OCI-LY3 (cell line): ENCODE results near the gene TUBA8.

Experiments
- H2AFZ ChIP-seq: fragments of 200-600, 300-600 bp; shearing (Covaris generic); 2 replicates; pipeline ENCODE4 v1.6.0; 2014; ENCODE audit warnings: antibody characterized with exemption, low read depth, low read length
- H3K27ac ChIP-seq: fragments of 200-600, 300-600 bp; sonication (generic); 2 replicates; pipeline ENCODE4 v1.5.1; 2014; ENCODE audit warnings: mild to moderate bottlenecking, low read length, moderate library complexity, mixed read lengths
- H3K27me3 ChIP-seq: fragments of 200-600, 300-600 bp; sonication (generic); 2 replicates; pipeline ENCODE4 v1.6.1; 2014; ENCODE audit warnings: low read depth, low read length, mixed read lengths
- H3K36me3 ChIP-seq: fragments of 200-600, 300-600 bp; sonication (generic); replicated peaks from 2 replicates; pipeline ENCODE3; 2014; ENCODE audit warnings: low read depth, low read length, mixed read lengths
- H3K4me1 ChIP-seq: fragments of 300-600, 200-600 bp; sonication (generic); 2 replicates; pipeline ENCODE4 v1.6.1; 2014; ENCODE audit warnings: low read length, mixed read lengths
- H3K4me2 ChIP-seq: fragments of 200-600, 300-600 bp; sonication (generic); 2 replicates; pipeline ENCODE4 v1.6.1; 2014; ENCODE audit warnings: low read length, mixed read lengths
- H3K4me3 ChIP-seq: fragments of 300-600, 200-600 bp; sonication (generic); 2 replicates; pipeline ENCODE4 v1.5.1; 2014; ENCODE audit warnings: antibody characterized with exemption, mild to moderate bottlenecking, low read length, moderate library complexity
- H3K79me2 ChIP-seq: fragments of 300-600, 200-600 bp; shearing (Covaris generic); 2 replicates; pipeline ENCODE4 v1.6.1; 2014; ENCODE audit warnings: mild to moderate bottlenecking, low read length, mixed read lengths
- H3K9ac ChIP-seq: fragments of 300-600, 200-600 bp; shearing (Covaris generic); 2 replicates; pipeline ENCODE4 v1.6.0; 2014; ENCODE audit warnings: mild to moderate bottlenecking, low read length, moderate library complexity
- H3K9me3 ChIP-seq: fragments of 200-600, 300-600 bp; shearing (Covaris generic); 2 replicates; pipeline ENCODE4 v1.6.1; 2014; ENCODE audit warnings: low read length, mixed read lengths; ENCODE audit not compliant: insufficient read depth
- H4K20me1 ChIP-seq: fragments of 200-600, 300-600 bp; sonication (generic); 2 replicates; pipeline ENCODE4 v1.6.1; 2016; ENCODE audit warnings: low read length, mixed read lengths; ENCODE audit not compliant: insufficient read depth
- EZH2phosphoT487 ChIP-seq: fragments of 200-600 bp; shearing (Covaris generic); IDR thresholded peaks from 2 replicates; pipeline ENCODE4 v1.6.1; 2018; ENCODE audit warnings: antibody characterized with exemption, mixed run types, low read depth
- TF ChIP-seq, protein P1 (sequence below): fragments of 200-600, 300-600 bp; sonication (generic); IDR thresholded peaks from 2 replicates; pipeline ENCODE4 v1.5.1; 2014; ENCODE audit warnings: antibody characterized with exemption, low read length, low read depth

The TUBA8 gene

GRCh38 chr22:18108187-18108586 lies 2.4 kb upstream of the TUBA8 start:
- Histone ChIP-seq H3K27me3 (0 out of 2 replicates have a peak, but pooled peaks cover 7% of the 10 kb centered on the region), H3K36me3 (peaks cover 27% of the 10 kb centered on the region), H3K4me1 (peaks cover 19% of the 10 kb centered on the region), H4K20me1 (no peaks in the 10 kb centered on the region), H3K9ac (no peak overlapping the region), H3K4me3 (no peak overlapping the region), H3K9me3 (peaks cover 29% of the 10 kb centered on the region), H3K4me2 (no peak overlapping the region), H3K79me2 (no peaks in the 10 kb centered on the region), H3K27ac (no peak overlapping the region), H2AFZ (no peak overlapping the region)
- TF ChIP-seq, protein P1, sequence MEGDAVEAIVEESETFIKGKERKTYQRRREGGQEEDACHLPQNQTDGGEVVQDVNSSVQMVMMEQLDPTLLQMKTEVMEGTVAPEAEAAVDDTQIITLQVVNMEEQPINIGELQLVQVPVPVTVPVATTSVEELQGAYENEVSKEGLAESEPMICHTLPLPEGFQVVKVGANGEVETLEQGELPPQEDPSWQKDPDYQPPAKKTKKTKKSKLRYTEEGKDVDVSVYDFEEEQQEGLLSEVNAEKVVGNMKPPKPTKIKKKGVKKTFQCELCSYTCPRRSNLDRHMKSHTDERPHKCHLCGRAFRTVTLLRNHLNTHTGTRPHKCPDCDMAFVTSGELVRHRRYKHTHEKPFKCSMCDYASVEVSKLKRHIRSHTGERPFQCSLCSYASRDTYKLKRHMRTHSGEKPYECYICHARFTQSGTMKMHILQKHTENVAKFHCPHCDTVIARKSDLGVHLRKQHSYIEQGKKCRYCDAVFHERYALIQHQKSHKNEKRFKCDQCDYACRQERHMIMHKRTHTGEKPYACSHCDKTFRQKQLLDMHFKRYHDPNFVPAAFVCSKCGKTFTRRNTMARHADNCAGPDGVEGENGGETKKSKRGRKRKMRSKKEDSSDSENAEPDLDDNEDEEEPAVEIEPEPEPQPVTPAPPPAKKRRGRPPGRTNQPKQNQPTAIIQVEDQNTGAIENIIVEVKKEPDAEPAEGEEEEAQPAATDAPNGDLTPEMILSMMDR, result no peak
- TF ChIP-seq EZH2phosphoT487, result no peak

GRCh38 chr22:18109410-18110193 lies 1.0 kb upstream of the TUBA8 start:
- Histone ChIP-seq H3K79me2 (no peaks in the 10 kb centered on the region), H3K4me1 (peaks cover 5% of the 10 kb centered on the region), H2AFZ (no peak overlapping the region), H3K27me3 (0 out of 2 replicates have a peak, but pooled peaks cover 7% of the 10 kb centered on the region), H3K4me2 (no peak overlapping the region), H3K4me3 (no peak overlapping the region), H4K20me1 (no peaks in the 10 kb centered on the region), H3K9ac (no peak overlapping the region), H3K27ac (no peak overlapping the region), H3K36me3 (peaks cover 20% of the 10 kb centered on the region), H3K9me3 (peaks cover 26% of the 10 kb centered on the region)
- TF ChIP-seq EZH2phosphoT487, result no peak
- TF ChIP-seq, protein P1, result no peak

DNA sequence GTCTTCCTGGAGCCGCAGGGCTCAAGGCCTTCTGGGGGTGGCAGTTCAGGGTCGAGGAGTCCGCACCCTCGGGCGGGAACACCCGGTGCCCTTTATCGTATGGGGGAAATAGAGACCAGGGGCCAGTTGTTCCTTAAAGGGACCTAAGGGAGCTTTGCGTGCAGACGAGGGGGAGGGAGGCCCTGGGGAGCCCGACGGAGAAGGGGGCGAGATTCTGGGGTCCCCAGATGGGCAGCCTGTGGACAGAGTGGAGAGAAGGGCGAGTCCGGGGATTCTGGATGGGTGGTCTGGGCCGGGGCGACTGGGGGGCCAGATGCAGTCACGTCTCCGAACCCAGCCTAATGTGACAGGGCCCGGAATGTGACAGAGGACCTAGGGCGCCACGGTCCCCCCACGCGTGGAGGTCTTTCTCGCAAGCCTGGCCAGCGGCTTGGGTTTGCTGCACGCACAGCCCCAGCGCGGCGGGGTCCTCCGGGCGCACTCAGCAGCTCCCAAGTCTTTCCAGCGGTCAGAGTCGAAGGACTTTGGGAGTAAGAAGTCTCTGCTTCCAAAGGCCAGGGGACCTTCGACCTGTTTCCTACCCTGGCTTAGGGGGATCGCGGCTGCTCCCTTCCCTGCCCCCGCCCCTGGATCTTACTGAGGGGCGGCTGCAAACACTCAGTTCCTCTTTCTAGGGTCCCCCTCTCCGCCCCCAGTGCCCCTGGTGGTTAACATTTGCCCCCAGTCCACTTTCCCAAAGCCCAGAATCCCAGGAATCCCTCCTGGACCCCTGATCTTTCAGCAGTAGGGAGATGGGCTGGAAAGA lies 547 bp downstream of the TUBA8 start:
- Histone ChIP-seq H3K9me3 (peaks cover 12% of the 10 kb centered on the region; the same call in 1 of the 2 replicates), H3K4me1 (no peaks in the 10 kb centered on the region), H3K27ac (no peak overlapping the region), H3K4me2 (no peak overlapping the region), H3K79me2 (no peaks in the 10 kb centered on the region), H3K27me3 (0 out of 2 replicates have a peak, but pooled peaks cover 7% of the 10 kb centered on the region), H3K4me3 (no peak overlapping the region), H3K36me3 (peaks cover 8% of the 10 kb centered on the region), H4K20me1 (no peaks in the 10 kb centered on the region), H3K9ac (no peak overlapping the region), H2AFZ (no peak overlapping the region)
- TF ChIP-seq, protein P1, result no peak
- TF ChIP-seq EZH2phosphoT487, result no peak

DNA sequence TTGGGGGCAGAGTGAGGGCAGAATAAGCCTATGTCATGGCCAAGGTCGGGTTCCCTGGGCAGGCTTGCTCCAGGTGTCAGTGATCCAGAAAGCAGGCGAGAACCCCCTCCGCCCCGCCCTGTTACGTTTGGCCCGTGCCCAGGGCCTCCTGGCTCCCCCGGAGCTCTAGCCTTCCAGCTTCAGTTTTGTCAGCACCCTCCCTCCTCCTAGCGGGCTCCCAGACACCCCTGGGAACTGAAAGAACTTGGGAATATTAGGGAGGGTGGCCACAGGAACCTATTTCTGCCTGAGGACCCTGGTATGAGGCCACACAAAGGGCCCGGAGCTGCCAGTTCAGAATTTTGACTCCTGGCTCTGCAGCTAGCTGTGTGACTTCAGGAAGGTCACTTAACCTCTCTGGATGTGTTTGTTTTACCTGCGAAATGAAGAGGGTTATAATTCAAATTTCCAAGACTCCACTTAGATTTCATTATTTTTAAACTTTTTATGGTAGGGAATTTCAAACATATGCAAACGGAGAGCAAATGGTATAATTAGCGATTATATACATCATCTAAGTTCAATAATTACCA lies 1.2 kb downstream of the TUBA8 start:
- TF ChIP-seq, protein P1, result no peak
- TF ChIP-seq EZH2phosphoT487, result no peak
- 0 out of 2 replicates have a peak, but pooled peaks cover 7% of the 10 kb centered on the region for H3K27me3 ChIP-seq
- peaks cover 11% of the 10 kb centered on the region; the same call in 1 of the 2 replicates for H3K9me3 ChIP-seq
- no peak overlapping the region for H3K4me2 ChIP-seq
- no peaks in the 10 kb centered on the region for H4K20me1 ChIP-seq
- H3K4me1 ChIP-seq, result no peaks in the 10 kb centered on the region
- no peak overlapping the region for H2AFZ ChIP-seq
- H3K36me3 ChIP-seq, result peaks cover 8% of the 10 kb centered on the region
- H3K4me3 ChIP-seq, result no peak overlapping the region
- no peak overlapping the region for H3K27ac ChIP-seq
- no peak overlapping the region for H3K9ac ChIP-seq
- H3K79me2 ChIP-seq, result no peaks in the 10 kb centered on the region
